AG09309 (cell line): Measurements from ENCODE around the gene DNAJC8.

Experiments used
- DNase-seq: peaks from one replicate; pipeline ENCODE4 v3.0.0-alpha.2; 2010; ENCODE audit warnings: low read depth
- H3K4me3 ChIP-seq: 2 replicates; pipeline ENCODE4 v1.5.1; 2011; ENCODE audit warnings: mild to moderate bottlenecking, low read depth, low read length, moderate library complexity; ENCODE audit not compliant: control insufficient read depth
- TF ChIP-seq, protein P1 (sequence below): IDR thresholded peaks from 2 replicates; pipeline ENCODE4 v1.5.1; 2011; ENCODE audit warnings: mild to moderate bottlenecking, low read depth, low read length, inconsistent platforms; ENCODE audit not compliant: insufficient read depth, control insufficient read depth; ENCODE audit errors: missing control alignments

The DNAJC8 gene

DNA sequence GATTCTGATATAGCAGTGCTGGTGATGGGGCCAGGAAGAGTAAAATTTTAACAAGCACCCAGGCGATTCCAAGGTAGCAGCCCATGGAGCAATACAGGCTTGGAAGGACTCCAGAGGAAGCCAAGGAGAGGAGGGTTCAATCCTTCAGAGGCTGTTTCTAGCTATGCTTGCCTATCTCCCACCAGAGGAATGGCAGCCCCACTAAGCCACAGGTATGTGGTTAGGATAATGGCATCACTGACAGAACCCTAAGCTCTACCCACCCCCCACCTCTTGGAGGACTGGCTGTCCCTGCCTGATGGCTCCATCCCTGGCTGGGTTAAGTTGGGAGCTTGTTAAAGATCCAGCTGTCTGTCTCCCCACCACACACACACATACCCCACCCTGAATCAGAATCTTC is 37.0 kb downstream of the DNAJC8 start:
- H3K4me3 ChIP-seq, result no peak overlapping the region
- no peak for DNase-seq
- TF ChIP-seq, protein P1, sequence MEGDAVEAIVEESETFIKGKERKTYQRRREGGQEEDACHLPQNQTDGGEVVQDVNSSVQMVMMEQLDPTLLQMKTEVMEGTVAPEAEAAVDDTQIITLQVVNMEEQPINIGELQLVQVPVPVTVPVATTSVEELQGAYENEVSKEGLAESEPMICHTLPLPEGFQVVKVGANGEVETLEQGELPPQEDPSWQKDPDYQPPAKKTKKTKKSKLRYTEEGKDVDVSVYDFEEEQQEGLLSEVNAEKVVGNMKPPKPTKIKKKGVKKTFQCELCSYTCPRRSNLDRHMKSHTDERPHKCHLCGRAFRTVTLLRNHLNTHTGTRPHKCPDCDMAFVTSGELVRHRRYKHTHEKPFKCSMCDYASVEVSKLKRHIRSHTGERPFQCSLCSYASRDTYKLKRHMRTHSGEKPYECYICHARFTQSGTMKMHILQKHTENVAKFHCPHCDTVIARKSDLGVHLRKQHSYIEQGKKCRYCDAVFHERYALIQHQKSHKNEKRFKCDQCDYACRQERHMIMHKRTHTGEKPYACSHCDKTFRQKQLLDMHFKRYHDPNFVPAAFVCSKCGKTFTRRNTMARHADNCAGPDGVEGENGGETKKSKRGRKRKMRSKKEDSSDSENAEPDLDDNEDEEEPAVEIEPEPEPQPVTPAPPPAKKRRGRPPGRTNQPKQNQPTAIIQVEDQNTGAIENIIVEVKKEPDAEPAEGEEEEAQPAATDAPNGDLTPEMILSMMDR, result no peak

DNA sequence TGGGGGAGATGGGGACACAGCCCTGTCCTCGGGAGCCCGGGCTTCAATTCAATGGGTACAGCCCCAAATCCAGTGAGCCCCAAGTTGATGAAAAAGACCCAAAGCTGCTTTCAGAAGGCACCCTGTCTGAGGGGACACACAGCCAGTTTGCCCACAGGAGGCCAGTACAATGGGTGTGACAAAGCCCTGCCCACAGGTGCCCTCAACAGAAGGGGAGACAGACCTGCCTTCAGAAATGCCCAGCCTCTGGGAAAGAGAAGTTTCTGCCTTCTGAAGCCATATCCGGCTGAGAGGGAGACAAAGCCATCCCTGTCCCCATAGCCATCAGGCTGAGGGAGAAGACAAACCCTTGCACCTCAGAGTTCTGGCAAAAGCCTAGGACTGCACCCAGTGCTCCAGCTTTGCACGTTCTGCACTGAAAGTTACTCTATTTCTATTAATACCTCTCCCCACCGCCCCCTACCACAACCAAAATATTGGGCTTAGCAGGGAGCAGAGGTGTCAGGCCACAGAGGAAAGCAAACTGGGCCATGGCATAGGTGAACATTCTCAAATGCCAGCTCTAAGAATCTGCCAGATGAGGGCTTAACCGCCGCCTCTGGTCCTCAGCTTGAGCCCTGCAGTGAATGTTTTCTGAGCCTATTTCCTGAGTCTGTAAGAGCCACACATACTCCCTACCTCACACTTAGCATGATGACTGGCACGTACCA is 38.3 kb downstream of the DNAJC8 start:
- DNase-seq, result no peak
- TF ChIP-seq, protein P1, result no peak
- H3K4me3 ChIP-seq, result no peak overlapping the region

DNA sequence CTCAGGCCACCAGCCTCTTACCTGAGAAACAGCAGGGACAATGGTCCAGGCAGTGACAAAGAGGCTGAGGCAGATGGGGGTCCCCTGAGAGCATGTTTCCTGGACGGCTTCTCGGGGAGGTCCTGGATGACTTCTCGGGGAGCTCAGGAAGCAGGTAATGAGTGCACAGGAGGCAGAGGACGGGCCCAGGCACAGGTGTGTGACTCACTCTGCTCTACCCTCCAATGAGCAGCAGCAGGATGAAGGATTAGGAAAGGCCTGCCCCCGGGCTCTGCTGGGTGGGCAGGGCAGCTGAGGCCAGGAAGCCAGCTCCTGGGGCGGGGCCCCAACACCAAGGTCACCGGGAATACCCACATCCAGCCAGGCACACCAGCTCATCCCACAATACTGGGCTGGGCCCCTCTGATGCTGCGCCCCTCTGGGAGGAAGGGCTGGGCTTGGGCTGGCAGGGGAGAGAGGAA is 39.1 kb downstream of the DNAJC8 start:
- TF ChIP-seq, protein P1, result no peak
- no peak overlapping the region for H3K4me3 ChIP-seq
- DNase-seq, result no peak

DNA sequence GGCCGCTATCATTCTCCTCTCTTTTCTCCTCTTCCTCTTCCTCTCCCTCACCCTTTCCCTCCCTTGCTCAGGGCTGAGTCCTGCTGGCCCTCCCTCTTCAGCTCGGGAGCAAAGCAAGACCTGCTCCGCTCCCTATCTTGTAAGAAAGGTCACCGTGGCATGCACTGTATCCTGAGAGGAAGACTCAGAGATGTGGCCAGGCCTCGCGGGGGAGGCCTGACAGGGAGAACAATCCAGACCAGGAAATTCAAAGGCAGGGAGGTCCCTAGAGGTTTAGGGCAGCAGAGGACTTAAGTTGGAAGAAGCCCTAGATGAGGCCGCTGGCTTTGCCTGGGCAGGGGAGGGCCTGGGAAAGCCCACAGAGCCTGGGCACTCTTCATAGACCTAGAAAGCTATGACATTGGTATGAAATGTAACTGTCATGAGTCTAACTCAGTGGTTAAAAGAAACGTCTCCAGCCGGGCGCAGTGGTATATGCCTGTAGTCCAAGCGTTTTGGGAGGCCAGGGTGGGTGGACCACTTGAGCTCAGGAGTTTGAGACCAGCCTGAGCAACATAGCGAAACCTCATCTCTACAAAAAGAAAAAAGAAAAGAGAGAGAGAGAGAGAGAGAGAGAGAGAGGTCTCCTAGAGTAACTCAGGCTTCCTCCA is 41.7 kb downstream of the DNAJC8 start:
- H3K4me3 ChIP-seq, result no peak overlapping the region
- TF ChIP-seq, protein P1, result no peak
- DNase-seq, result no peak

DNA sequence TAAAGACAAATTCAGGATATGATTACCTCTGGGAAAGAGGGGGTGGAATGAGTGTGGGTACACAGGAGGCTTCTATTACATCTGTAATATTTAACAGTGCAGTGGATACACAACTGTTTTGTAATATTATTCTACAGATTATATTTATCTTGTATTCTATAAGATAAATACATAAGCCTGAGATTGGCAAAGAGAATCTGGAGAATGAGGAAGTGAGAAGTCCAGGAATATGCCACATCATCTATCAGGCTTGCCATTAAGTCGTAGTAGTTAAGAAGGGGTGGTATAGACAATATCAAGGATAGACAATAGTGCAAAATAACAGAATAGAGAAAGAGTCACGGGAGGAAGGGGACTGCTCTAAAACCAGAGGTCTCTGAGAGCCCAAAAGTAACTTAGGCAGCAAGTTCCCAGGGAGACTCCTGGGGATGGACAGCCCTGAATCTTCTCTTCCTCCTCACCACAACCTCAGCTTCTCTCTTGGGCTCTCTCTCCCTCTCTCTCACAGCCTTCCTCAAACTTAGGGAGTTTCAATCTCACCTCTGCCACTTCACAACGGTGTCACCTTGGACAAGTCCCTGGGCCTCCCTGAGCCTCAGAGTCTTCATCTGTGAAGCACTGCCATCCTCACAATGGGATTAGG is 42.4 kb downstream of the DNAJC8 start:
- TF ChIP-seq, protein P1, result no peak
- H3K4me3 ChIP-seq, result no peak overlapping the region
- DNase-seq, result no peak

DNA sequence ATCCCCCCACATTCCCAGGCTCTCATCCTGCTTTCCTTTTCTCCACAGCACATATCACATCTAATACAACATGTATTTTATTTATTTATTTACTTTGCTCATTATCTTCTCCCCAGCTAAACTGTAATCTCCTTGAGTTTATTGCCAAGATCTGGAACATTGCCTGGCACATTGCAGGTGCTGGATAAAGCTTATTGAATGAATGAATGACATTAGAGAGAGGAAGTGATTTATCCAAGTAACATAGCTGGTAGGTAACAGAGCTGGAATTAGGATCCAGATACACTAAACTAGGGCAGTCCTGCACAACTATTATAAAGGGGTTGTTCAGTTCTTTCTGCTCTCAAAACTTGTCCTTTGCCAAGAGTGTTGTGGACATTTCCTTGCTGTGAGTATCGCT is 47.8 kb downstream of the DNAJC8 start:
- DNase-seq, result no peak
- no peak overlapping the region for H3K4me3 ChIP-seq
- TF ChIP-seq, protein P1, result no peak
